Right hindlimb (tissue), 1 donor: ENCODE data around the gene CEL.
A peak's percentile ranks its signal among the peaks of the same experiment; 100 is the strongest.

ENCODE experiments used
- DNase-seq: peaks from one replicate; pipeline ENCODE4 v3.0.0-alpha.2; 2018

Gene CEL

GRCh38 chr9:133106511-133107244 is 44.9 kb downstream of the CEL start:
- peak; percentile 11 for DNase-seq

GRCh38 chr9:133107245-133107722 is 45.5 kb downstream of the CEL start:
- DNase-seq, result peak; percentile 19

GRCh38 chr9:133107961-133108793 is 46.4 kb downstream of the CEL start:
- DNase-seq, result peak; percentile 15

- DNase-seq, result peak; percentile 17
Measured at GRCh38 chr9:133108794-133109641, 47.2 kb downstream of the CEL start.

- no peak for DNase-seq
Measured at GRCh38 chr9:133109931-133110650, 48.3 kb downstream of the CEL start.

- peak; percentile 16 for DNase-seq
Measured at GRCh38 chr9:133111808-133112662, 50.3 kb downstream of the CEL start.

GRCh38 chr9:133112663-133113026 is 50.9 kb downstream of the CEL start:
- peak; percentile 39 for DNase-seq

GRCh38 chr9:133113163-133113948 is 51.6 kb downstream of the CEL start:
- DNase-seq, result peak; percentile 60

- peak; percentile 52 for DNase-seq
Measured at GRCh38 chr9:133113949-133114885, 52.4 kb downstream of the CEL start.

- DNase-seq, result peak; percentile 19
Measured at GRCh38 chr9:133114886-133115603, 53.3 kb downstream of the CEL start.

- peak; percentile 19 for DNase-seq
Measured at GRCh38 chr9:133115604-133116345, 54.0 kb downstream of the CEL start.

- DNase-seq, result peak; percentile 15
Measured at GRCh38 chr9:133116346-133117231, 54.8 kb downstream of the CEL start.

- DNase-seq, result no peak
Measured at GRCh38 chr9:133117271-133118178, 55.7 kb downstream of the CEL start.

- no peak for DNase-seq
Measured at GRCh38 chr9:133118179-133118520, 56.4 kb downstream of the CEL start.

GRCh38 chr9:133118568-133118967 is 56.8 kb downstream of the CEL start:
- DNase-seq, result no peak
